Heart left ventricle (tissue), 16 donors: ENCODE data around the gene MRPL49. TPM values are rescaled to one million over a fixed set of nuclear protein-coding genes. Genes with fewer than 3 reads are reported as not detected.

Experiments
- ATAC-seq, 4 donors: fragments of 200-7000 bp; cut with Tn5 transposase; one replicate each; pipeline ENCODE4 v1.9.1; 2020 to 2022; ENCODE audit warnings: moderate library complexity in 4 of 4, mild to moderate bottlenecking in 3 of 4, moderate number of reproducible peaks in 1 of 4
- DNase-seq, 5 donors: peaks; one replicate each; pipeline ENCODE4 v3.0.0-alpha.2; 2020
- H3K27ac ChIP-seq, 12 donors: fragments of 200-600 bp; sonication (generic) in 4 of 12; one replicate each; pipeline versions ENCODE4 v1.5.0 to v1.8.0; 2016 to 2022; ENCODE audit warnings: mild to moderate bottlenecking in 2 of 12
- H3K27me3 ChIP-seq, 9 donors: fragments of 200-600 bp; sonication (generic) in 2 of 9; one replicate each; pipeline versions ENCODE4 v1.5.1 to v1.8.0; 2016 to 2022; ENCODE audit warnings: mild to moderate bottlenecking in 3 of 9
- H3K36me3 ChIP-seq, 9 donors: fragments of 200-600 bp; sonication (generic) in 2 of 9; one replicate each; pipeline versions ENCODE4 v1.5.0 to v1.8.0; 2018 to 2022; ENCODE audit warnings: mild to moderate bottlenecking in 2 of 9
- H3K4me1 ChIP-seq, 12 donors: fragments of 200-600 bp; sonication (generic) in 4 of 12; one replicate each; pipeline versions ENCODE4 v1.5.0 to v1.8.0; 2016 to 2022; ENCODE audit warnings: mild to moderate bottlenecking in 3 of 12
- H3K4me3 ChIP-seq, 12 donors: fragments of 200-600 bp; sonication (generic) in 4 of 12; one replicate each; pipeline versions ENCODE4 v1.5.0 to v1.8.0; 2017 to 2022; ENCODE audit warnings: mild to moderate bottlenecking in 9 of 12, moderate library complexity in 4 of 12
- H3K9me3 ChIP-seq, 12 donors: fragments of 200-600 bp; sonication (generic) in 4 of 12; one replicate each; pipeline versions ENCODE4 v1.5.0 to v1.8.0; 2016 to 2022; ENCODE audit warnings: mild to moderate bottlenecking in 1 of 12
- CTCF ChIP-seq, 12 donors: fragments of 200-600 bp; sonication (generic) in 4 of 12; IDR thresholded peaks; one replicate each; pipeline versions ENCODE4 v1.5.0 to v1.8.0; 2018 to 2022; ENCODE audit warnings: antibody characterized with exemption in 12 of 12, mild to moderate bottlenecking in 5 of 12
- POLR2A ChIP-seq, 2 donors: fragments of 450-650 bp; IDR thresholded peaks; one replicate each; pipeline ENCODE4 v1.6.1; 2017; ENCODE audit warnings: antibody characterized with exemption in 2 of 2, mild to moderate bottlenecking in 2 of 2, moderate library complexity in 2 of 2
- WGBS, 4 donors: extraction: QIAGEN DNeasy Blood & Tissue Kit in 2 of 4; methylation state at CpG; one replicate each; pipeline versions ENCODE4 v1.1.5 to v1.1.7; 2013 to 2018; 5-methylcytosine and 5-hydroxymethylcytosine counted together
- intact Hi-C, 10 donors: fragments of 100-400 bp; cut with DNase I; formaldehyde crosslinking; loops; one replicate each; pipeline versions ENCODE4 v1.11.1 to v1.14.2; 2022
- polyA plus RNA-seq, 2 donors: library from polyadenylated mRNA; stranded (reverse); fragments of 200-250 nt; gene quantifications; one replicate each; pipeline ENCODE4 v1.2.3, GENCODE V29; 2013
- total RNA-seq, 9 donors: library from RNA; depleted of rRNA in 2 of 9; stranded (reverse); fragments of >200 nt in 2 of 9; fragmentation: NEBNext Ultra II Directional in 3 of 9; extraction: Animal tissue kit (Norgen Biotek cat#: 25700) in 3 of 9; gene quantifications; one replicate each; pipeline versions ENCODE4 v1.1.0 to v1.2.4, GENCODE V29; 2016 to 2023
- donor health status: ischemic (EF 13 %, LVEDD 7.1; RV severe dilation, severe dysfunction).
- donor health status: healthy with polysubstance abuse.
- donor health status: DM: no; HTN: yes; CAD: no.
- donor health status: DM: no; HTN: no; CAD: no.
- donor health status: ischemic (EF 25% LVEDD 6.9; RV normal size, moderate dysfunction).
- donor health status: ischemic (EF 25% LVEDD 5.7; RV mildly dilated, moderate dysfunction).
- donor health status: healthy.
- donor health status: DM: yes; HTN: yes; CAD: no.
- donor health status: ischemic (EF 35%, LVEDD 5.7; RV mildly dilated, moderate dysfunction).
- donor health status: nonischemic (EF 11% LVEDD 7.7; RV severe dilation, severe dysfunction).
- donor health status: DM: yes; HTN: yes; CAD: no.
- donor health status: PGD.
- donor health status: ischemic (EF 29% LVEDD 5.4; RV normal size, mild dysfunction).
- donor health status: nonischemic (EF 23%, LVEDD 6.1; RV moderate dilation, normal function).

MRPL49 gene
- total and polyA plus RNA-seq, 11 donors = 13.7 to 66.6 (median 42.1) TPM

GRCh38 chr11:65100674-65101350, 21.3 kb upstream of the MRPL49 start:
- no peak for ATAC-seq
- H3K27ac ChIP-seq = peak overlapping the region in 7 of 12 donors; percentile 1 to 81 (median 76)
- no peaks in the 10 kb centered on the region for H3K9me3 ChIP-seq
- peaks cover 0 to 66% (median 43%) of the 10 kb centered on the region in 12 donors for H3K4me1 ChIP-seq
- intact Hi-C loops = loop anchor here in 1 of 10 donors (10.0 kb wide), 1 partner anchor 186 kb away; the partner anchor contains the start of gene ATG2A
- H3K4me3 ChIP-seq = no peak overlapping the region
- H3K36me3 ChIP-seq = peaks cover 0 to 39% (median 16%) of the 10 kb centered on the region in 9 donors
- no peak for TF ChIP-seq CTCF (IDR thresholded peaks at IDR 0.05)
- no peak for TF ChIP-seq POLR2A (IDR thresholded peaks at IDR 0.05)
- 78 to 86% (median 81%) methylated on average over 6 of the region's 6 CpGs for WGBS, 4 donors
- no peak for DNase-seq
- H3K27me3 ChIP-seq = no peaks in the 10 kb centered on the region

GRCh38 chr11:65102142-65103095, 19.7 kb upstream of the MRPL49 start:
- intact Hi-C loops = loop anchor here in 1 of 10 donors (10.0 kb wide), 1 partner anchor 188 kb away; the partner anchor contains the start of gene ATG2A
- Histone ChIP-seq H3K4me3 (peak overlapping the region in 1 of 12 donors; percentile 2), H3K27me3 (no peaks in the 10 kb centered on the region), H3K4me1 (peaks cover 0 to 57% (median 36%) of the 10 kb centered on the region in 12 donors), H3K9me3 (no peaks in the 10 kb centered on the region), H3K27ac (peak overlapping the region; percentile 48 to 87 (median 76)), H3K36me3 (peaks cover 0 to 40% (median 16%) of the 10 kb centered on the region in 9 donors)
- TF ChIP-seq POLR2A (IDR thresholded peaks at IDR 0.05) = no peak
- no peak for TF ChIP-seq CTCF (IDR thresholded peaks at IDR 0.05)
- DNase-seq (peak in 1 of 5 donors; percentile 21), ATAC-seq (peak; percentile 62 to 75 (median 69))
- 48 to 60% (median 54%) methylated on average over 7 to 8 of the region's 8 CpGs for WGBS, 4 donors

- peaks cover 0 to 50% (median 32%) of the 10 kb centered on the region in 12 donors for H3K4me1 ChIP-seq
- TF ChIP-seq CTCF (IDR thresholded peaks at IDR 0.05) (no peak), POLR2A (IDR thresholded peaks at IDR 0.05) (no peak)
Measured at GRCh38 chr11:65103476-65103875, 18.6 kb upstream of the MRPL49 start.

More at GRCh38 chr11:65103476-65103875, 18.6 kb upstream of the MRPL49 start:
- H3K9me3 ChIP-seq = no peaks in the 10 kb centered on the region
- peaks cover 0 to 39% (median 19%) of the 10 kb centered on the region in 9 donors for H3K36me3 ChIP-seq
- H3K4me3 ChIP-seq = no peak overlapping the region
- H3K27me3 ChIP-seq = no peaks in the 10 kb centered on the region
- no peak for ATAC-seq
- DNase-seq = no peak
- H3K27ac ChIP-seq = peak overlapping the region; percentile 21 to 87 (median 76)
- intact Hi-C loops = loop anchor here in 1 of 10 donors (10.0 kb wide), 1 partner anchor 189 kb away; the partner anchor contains the start of gene ATG2A
